Measurements from ENCODE around the gene TRIM40. TPM values are rescaled to one million over a fixed set of nuclear protein-coding genes. Genes with fewer than 3 reads are reported as not detected.

Gene TRIM40
- total RNA-seq, 1 donor from 2014 or later = not detected

- Mint-ChIP-seq H3K9me3 (no peaks in the 10 kb centered on the region), H3K4me3 (no peak overlapping the region), H3K27ac (no peak overlapping the region), H3K36me3 (no peaks in the 10 kb centered on the region), H3K27me3 (peaks cover 75% of the 10 kb centered on the region), H3K4me1 (ENCODE audit: unreplicated experiment) (no peaks in the 10 kb centered on the region)
- no peak for DNase-seq (ENCODE audit: extremely low spot score, unreplicated experiment)
- no peak for TF ChIP-seq CTCF (conservative IDR thresholded peaks at IDR 0.05)
Measured at GRCh38 chr6:30121446-30122366, 14.2 kb upstream of the TRIM40 start.

- H3K4me1 Mint-ChIP-seq (ENCODE audit: unreplicated experiment) = no peaks in the 10 kb centered on the region
- H3K27ac Mint-ChIP-seq = peak overlapping the region; percentile 12
- DNase-seq (ENCODE audit: extremely low spot score, unreplicated experiment) = no peak
- no peak for TF ChIP-seq CTCF (conservative IDR thresholded peaks at IDR 0.05)
- H3K4me3 Mint-ChIP-seq = no peak overlapping the region
- H3K27me3 Mint-ChIP-seq = peaks cover 83% of the 10 kb centered on the region
- no peaks in the 10 kb centered on the region for H3K9me3 Mint-ChIP-seq
- no peaks in the 10 kb centered on the region for H3K36me3 Mint-ChIP-seq
Measured at GRCh38 chr6:30122515-30122914, 13.4 kb upstream of the TRIM40 start.

- TF ChIP-seq CTCF (conservative IDR thresholded peaks at IDR 0.05) = no peak
- H3K36me3 Mint-ChIP-seq = no peaks in the 10 kb centered on the region
- peaks cover 94% of the 10 kb centered on the region for H3K27me3 Mint-ChIP-seq
- H3K27ac Mint-ChIP-seq = peak overlapping the region; percentile 12
- H3K4me1 Mint-ChIP-seq (ENCODE audit: unreplicated experiment) = peaks cover 5% of the 10 kb centered on the region
- H3K4me3 Mint-ChIP-seq = peak overlapping the region; percentile 65
- no peaks in the 10 kb centered on the region for H3K9me3 Mint-ChIP-seq
- DNase-seq (ENCODE audit: extremely low spot score, unreplicated experiment) = no peak
Measured at GRCh38 chr6:30127238-30128093, 8.5 kb upstream of the TRIM40 start.

- Mint-ChIP-seq H3K36me3 (no peaks in the 10 kb centered on the region), H3K9me3 (no peaks in the 10 kb centered on the region), H3K27me3 (peaks cover 95% of the 10 kb centered on the region), H3K4me1 (ENCODE audit: unreplicated experiment) (peaks cover 5% of the 10 kb centered on the region), H3K4me3 (peak overlapping the region; percentile 11), H3K27ac (peak overlapping the region; percentile 28)
- no peak for TF ChIP-seq CTCF (conservative IDR thresholded peaks at IDR 0.05)
- DNase-seq (ENCODE audit: extremely low spot score, unreplicated experiment) = no peak
Measured at GRCh38 chr6:30129265-30130178, 6.4 kb upstream of the TRIM40 start.

GRCh38 chr6:30130179-30130679 lies 5.7 kb upstream of the TRIM40 start:
- peaks cover 5% of the 10 kb centered on the region for H3K4me1 Mint-ChIP-seq (ENCODE audit: unreplicated experiment)
- no peak overlapping the region for H3K27ac Mint-ChIP-seq
- peaks cover 90% of the 10 kb centered on the region for H3K27me3 Mint-ChIP-seq
- TF ChIP-seq CTCF (conservative IDR thresholded peaks at IDR 0.05) = no peak
- DNase-seq (ENCODE audit: extremely low spot score, unreplicated experiment) = no peak
- no peaks in the 10 kb centered on the region for H3K9me3 Mint-ChIP-seq
- no peaks in the 10 kb centered on the region for H3K36me3 Mint-ChIP-seq
- H3K4me3 Mint-ChIP-seq = no peak overlapping the region
